ENCODE results near the gene CHD9.
"Not testable (repeated sequence)": the region's sequence is repeated elsewhere in the genome, so short reads cannot be mapped to it uniquely, and the experiment has no call there.

Gene CHD9

DNA sequence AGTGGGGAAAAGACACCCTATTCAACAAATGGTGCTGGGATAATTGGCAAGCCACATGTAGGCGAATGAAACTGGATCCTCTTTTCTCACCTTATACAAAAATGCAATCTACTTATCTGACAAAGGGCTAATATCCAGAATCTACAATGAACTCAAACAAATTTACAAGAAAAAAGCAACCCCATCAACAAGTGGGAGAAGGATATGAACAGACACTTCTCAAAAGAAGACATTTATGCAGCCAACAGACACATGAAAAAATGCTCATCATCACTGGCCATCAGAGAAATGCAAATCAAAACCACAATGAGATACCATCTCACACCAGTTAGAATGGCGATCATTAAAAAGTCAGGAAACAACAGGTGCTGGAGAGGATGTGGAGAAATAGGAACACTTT lies 223.7 kb downstream of the CHD9 start:
- not testable (repeated sequence) for H2BK5ac ChIP-seq (ENCODE audit: low read depth, low read length, poor library complexity); H2BK120ac ChIP-seq (ENCODE audit: insufficient read depth, low read length, poor library complexity); H3K27ac ChIP-seq (ENCODE audit: low read depth, low read length); H2AFZ ChIP-seq (ENCODE audit: insufficient read depth, low read length, poor library complexity); H2BK12ac ChIP-seq (ENCODE audit: low read length); H3K4me3 ChIP-seq (ENCODE audit: low read depth, low read length); H3K18ac ChIP-seq (ENCODE audit: low read length); H3K9ac ChIP-seq (ENCODE audit: low read length); H3K79me1 ChIP-seq (ENCODE audit: low read length); H4K12ac ChIP-seq (ENCODE audit: low read depth, low read length); H3K23ac ChIP-seq (ENCODE audit: low read length); H3K4me1 ChIP-seq (ENCODE audit: control insufficient read depth in 1 of 2, insufficient read depth in 2 of 2, low read length in 2 of 2); H3K14ac ChIP-seq (ENCODE audit: low read length); DNase-seq; H3K4ac ChIP-seq (ENCODE audit: low read depth, low read length); H4K91ac ChIP-seq (ENCODE audit: low read depth, low read length); H3K79me2 ChIP-seq (ENCODE audit: control insufficient read depth, insufficient read depth, low read length, poor library complexity); H3K9me3 ChIP-seq (ENCODE audit: insufficient read depth, low read depth, low read length); H3K4me2 ChIP-seq (ENCODE audit: low read length); H4K8ac ChIP-seq (ENCODE audit: low read depth, low read length); H2AK5ac ChIP-seq (ENCODE audit: low read length); H3K27me3 ChIP-seq (ENCODE audit: insufficient read depth, low read length)
- peaks cover 12 to 13% of the 10 kb centered on the region in 2 experiments for H3K36me3 ChIP-seq (ENCODE audit: control insufficient read depth in 1 of 2, insufficient read depth in 2 of 2, low read length in 2 of 2)
- no CpG with 5 or more reads among the region's 2 CpGs for WGBS (ENCODE audit: extremely low coverage, insufficient coverage, insufficient read length)

DNA sequence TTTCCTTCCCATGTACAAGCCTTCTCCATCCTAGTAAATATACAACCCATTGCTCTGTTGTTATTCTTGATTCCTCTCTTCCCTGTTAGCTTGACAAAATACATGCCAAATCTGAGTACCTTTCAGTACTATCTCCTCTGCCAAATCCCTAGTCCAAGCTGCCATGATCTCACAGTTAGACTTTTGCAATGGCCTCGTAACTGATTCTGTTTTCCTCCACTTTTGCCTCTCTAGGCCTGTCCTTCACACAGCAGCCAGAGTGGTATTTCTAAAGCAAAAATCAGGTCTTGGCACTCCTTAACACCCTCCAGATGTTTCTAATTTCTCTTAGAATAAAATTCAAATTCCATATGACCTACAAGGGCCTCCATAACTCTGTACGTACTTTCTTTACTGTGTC lies 226.5 kb downstream of the CHD9 start:
- H3K9me3 ChIP-seq (ENCODE audit: insufficient read depth, low read depth, low read length): no peaks in the 10 kb centered on the region
- no peak overlapping the region for H4K91ac ChIP-seq (ENCODE audit: low read depth, low read length)
- H3K27me3 ChIP-seq (ENCODE audit: insufficient read depth, low read length): no peaks in the 10 kb centered on the region
- H3K79me2 ChIP-seq (ENCODE audit: control insufficient read depth, insufficient read depth, low read length, poor library complexity): no peaks in the 10 kb centered on the region
- no peak overlapping the region for H2BK5ac ChIP-seq (ENCODE audit: low read depth, low read length, poor library complexity)
- H2AFZ ChIP-seq (ENCODE audit: insufficient read depth, low read length, poor library complexity): no peak overlapping the region
- H3K4ac ChIP-seq (ENCODE audit: low read depth, low read length): no peak overlapping the region
- H3K27ac ChIP-seq (ENCODE audit: low read depth, low read length): no peak overlapping the region
- no peak for DNase-seq
- no peak overlapping the region for H4K12ac ChIP-seq (ENCODE audit: low read depth, low read length)
- H3K23ac ChIP-seq (ENCODE audit: low read length): no peak overlapping the region
- H2AK5ac ChIP-seq (ENCODE audit: low read length): no peak overlapping the region
- no peak overlapping the region for H2BK12ac ChIP-seq (ENCODE audit: low read length)
- no peak overlapping the region for H3K18ac ChIP-seq (ENCODE audit: low read length)
- no peak overlapping the region for H4K8ac ChIP-seq (ENCODE audit: low read depth, low read length)
- H3K4me3 ChIP-seq (ENCODE audit: low read depth, low read length): no peak overlapping the region
- no peak overlapping the region for H3K9ac ChIP-seq (ENCODE audit: low read length)
- no peaks in the 10 kb centered on the region for H3K4me1 ChIP-seq (ENCODE audit: control insufficient read depth in 1 of 2, insufficient read depth in 2 of 2, low read length in 2 of 2)
- no peak overlapping the region for H3K4me2 ChIP-seq (ENCODE audit: low read length)
- H2BK120ac ChIP-seq (ENCODE audit: insufficient read depth, low read length, poor library complexity): no peak overlapping the region
- WGBS (ENCODE audit: extremely low coverage, insufficient coverage, insufficient read length): no CpG with 5 or more reads among the region's 2 CpGs
- no peaks in the 10 kb centered on the region for H3K79me1 ChIP-seq (ENCODE audit: low read length)
- no peak overlapping the region for H3K14ac ChIP-seq (ENCODE audit: low read length)
- H3K36me3 ChIP-seq (ENCODE audit: control insufficient read depth in 1 of 2, insufficient read depth in 2 of 2, low read length in 2 of 2): peaks cover 6% of the 10 kb centered on the region in 2 experiments

DNA sequence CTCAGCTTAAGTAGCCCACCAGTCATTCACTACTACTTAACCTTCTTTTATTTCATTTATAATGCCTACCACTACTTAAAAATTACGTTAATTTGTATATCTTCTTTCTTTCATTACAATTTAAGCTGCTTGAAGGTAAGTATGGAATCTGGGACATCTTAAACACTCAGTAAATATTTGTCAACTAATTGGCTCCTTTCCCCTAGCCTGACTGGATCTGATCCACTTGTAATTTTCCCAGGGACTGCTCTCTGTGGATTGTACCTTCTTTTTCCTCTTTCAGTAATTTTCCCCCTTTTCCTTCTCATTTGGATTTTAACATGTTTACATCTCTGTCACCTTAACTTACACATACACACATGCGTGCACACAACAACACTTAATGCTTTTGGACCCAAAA lies 227.1 kb downstream of the CHD9 start:
- Histone ChIP-seq H3K14ac (ENCODE audit: low read length) (no peak overlapping the region), H3K27me3 (ENCODE audit: insufficient read depth, low read length) (no peaks in the 10 kb centered on the region), H3K4me1 (ENCODE audit: control insufficient read depth in 1 of 2, insufficient read depth in 2 of 2, low read length in 2 of 2) (no peaks in the 10 kb centered on the region), H3K27ac (ENCODE audit: low read depth, low read length) (no peak overlapping the region), H4K8ac (ENCODE audit: low read depth, low read length) (no peak overlapping the region), H3K79me1 (ENCODE audit: low read length) (no peaks in the 10 kb centered on the region), H3K36me3 (ENCODE audit: control insufficient read depth in 1 of 2, insufficient read depth in 2 of 2, low read length in 2 of 2) (peaks cover 7% of the 10 kb centered on the region in 2 experiments), H4K12ac (ENCODE audit: low read depth, low read length) (no peak overlapping the region), H2BK5ac (ENCODE audit: low read depth, low read length, poor library complexity) (no peak overlapping the region), H2AK5ac (ENCODE audit: low read length) (no peak overlapping the region), H3K9ac (ENCODE audit: low read length) (no peak overlapping the region), H2BK12ac (ENCODE audit: low read length) (no peak overlapping the region), H3K18ac (ENCODE audit: low read length) (no peak overlapping the region), H2BK120ac (ENCODE audit: insufficient read depth, low read length, poor library complexity) (no peak overlapping the region), H3K4me2 (ENCODE audit: low read length) (no peak overlapping the region), H4K91ac (ENCODE audit: low read depth, low read length) (no peak overlapping the region), H2AFZ (ENCODE audit: insufficient read depth, low read length, poor library complexity) (no peak overlapping the region), H3K4me3 (ENCODE audit: low read depth, low read length) (no peak overlapping the region), H3K79me2 (ENCODE audit: control insufficient read depth, insufficient read depth, low read length, poor library complexity) (no peaks in the 10 kb centered on the region), H3K4ac (ENCODE audit: low read depth, low read length) (no peak overlapping the region), H3K9me3 (ENCODE audit: insufficient read depth, low read depth, low read length) (no peaks in the 10 kb centered on the region), H3K23ac (ENCODE audit: low read length) (no peak overlapping the region)
- WGBS (ENCODE audit: extremely low coverage, insufficient coverage, insufficient read length): 100% methylated on average over 1 of the region's 2 CpGs
- no peak for DNase-seq

DNA sequence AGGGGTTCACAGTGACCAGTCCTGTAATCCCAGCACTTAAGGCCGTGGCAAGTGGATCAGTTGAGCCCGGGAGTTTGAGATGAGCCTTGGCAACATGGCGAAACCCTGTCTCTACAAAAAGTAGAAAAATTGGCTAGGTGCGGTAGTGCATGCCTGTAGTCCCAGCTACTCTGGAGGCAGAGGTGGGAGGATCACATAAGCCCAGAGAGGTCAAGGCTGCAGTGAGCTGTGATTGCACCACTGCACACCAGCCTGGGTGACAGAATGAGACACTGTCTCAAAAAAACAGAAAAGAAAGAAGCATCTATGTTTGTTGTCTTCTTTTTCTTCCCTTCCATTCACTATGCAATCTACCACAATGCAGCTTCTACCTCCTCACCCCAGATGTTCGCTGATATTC lies 227.5 kb downstream of the CHD9 start:
- Histone ChIP-seq H4K91ac (ENCODE audit: low read depth, low read length) (no peak overlapping the region), H3K4ac (ENCODE audit: low read depth, low read length) (no peak overlapping the region), H4K12ac (ENCODE audit: low read depth, low read length) (no peak overlapping the region), H3K23ac (ENCODE audit: low read length) (no peak overlapping the region), H3K4me2 (ENCODE audit: low read length) (no peak overlapping the region), H2AFZ (ENCODE audit: insufficient read depth, low read length, poor library complexity) (no peak overlapping the region), H3K9me3 (ENCODE audit: insufficient read depth, low read depth, low read length) (no peaks in the 10 kb centered on the region), H3K79me1 (ENCODE audit: low read length) (no peaks in the 10 kb centered on the region), H3K27me3 (ENCODE audit: insufficient read depth, low read length) (no peaks in the 10 kb centered on the region), H2BK120ac (ENCODE audit: insufficient read depth, low read length, poor library complexity) (no peak overlapping the region), H2AK5ac (ENCODE audit: low read length) (no peak overlapping the region), H2BK5ac (ENCODE audit: low read depth, low read length, poor library complexity) (no peak overlapping the region), H2BK12ac (ENCODE audit: low read length) (no peak overlapping the region), H4K8ac (ENCODE audit: low read depth, low read length) (no peak overlapping the region), H3K79me2 (ENCODE audit: control insufficient read depth, insufficient read depth, low read length, poor library complexity) (no peaks in the 10 kb centered on the region), H3K4me1 (ENCODE audit: control insufficient read depth in 1 of 2, insufficient read depth in 2 of 2, low read length in 2 of 2) (no peaks in the 10 kb centered on the region), H3K14ac (ENCODE audit: low read length) (no peak overlapping the region), H3K4me3 (ENCODE audit: low read depth, low read length) (no peak overlapping the region), H3K27ac (ENCODE audit: low read depth, low read length) (no peak overlapping the region), H3K36me3 (ENCODE audit: control insufficient read depth in 1 of 2, insufficient read depth in 2 of 2, low read length in 2 of 2) (peaks cover 11 to 12% of the 10 kb centered on the region in 2 experiments), H3K18ac (ENCODE audit: low read length) (no peak overlapping the region), H3K9ac (ENCODE audit: low read length) (no peak overlapping the region)
- WGBS (ENCODE audit: extremely low coverage, insufficient coverage, insufficient read length): no CpG with 5 or more reads among the region's 5 CpGs
- DNase-seq: no peak

All from trophoblast cell (in vitro differentiated cells and primary cell).